ENCODE data around the gene S100A14.

DNA sequence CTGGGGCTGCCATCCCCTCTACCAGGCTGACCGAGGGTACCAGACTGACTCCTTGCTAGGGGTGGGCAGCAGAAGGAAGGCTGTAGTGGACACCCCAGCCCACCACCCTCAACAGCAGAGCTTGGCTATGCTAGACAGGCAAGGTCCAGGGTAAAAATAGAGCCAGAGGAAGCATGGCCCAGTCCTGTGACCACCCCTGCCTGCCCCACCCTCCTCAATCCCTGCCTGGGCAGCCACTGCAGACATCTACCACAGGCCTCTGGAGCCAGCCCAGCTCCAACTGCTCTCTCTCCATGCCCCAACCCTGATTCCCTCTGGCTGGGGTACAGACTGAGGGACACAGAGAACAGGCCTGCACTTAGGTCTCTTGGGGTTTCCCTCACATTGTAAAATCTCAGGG is 13.8 kb upstream of the S100A14 start:
- no peak for TF ChIP-seq POLR2AphosphoS5 (IDR thresholded peaks at IDR 0.05)
- TF ChIP-seq CTCF (IDR thresholded peaks at IDR 0.05), result no peak
- TF ChIP-seq POLR2A (IDR thresholded peaks at IDR 0.05), result no peak

Data from stomach (tissue), 4 donors.